Gastrocnemius medialis (tissue), 4 donors: ENCODE data around the gene SP3. TPM values are rescaled to one million over a fixed set of nuclear protein-coding genes. Genes with fewer than 3 reads are reported as not detected.

Source experiments
- ATAC-seq, 2 donors: fragments of 150-250 bp; one replicate each; pipeline ENCODE4 v1.9.1; 2016
- DNase-seq, 2 donors: peaks; one replicate each; pipeline ENCODE4 v3.0.0-alpha.2; 2019
- H3K27ac ChIP-seq, 4 donors: fragments of 200-600 bp; sonication (generic); 1 replicate in 1 of 4; 2 replicates in 3 of 4; pipeline ENCODE4 v1.5.1; 2016 to 2018; ENCODE audit warnings: mild to moderate bottlenecking in 2 of 4, moderate library complexity in 1 of 4
- H3K27me3 ChIP-seq, 3 donors: fragments of 200-600 bp; sonication (generic) in 2 of 3; 1 replicate in 1 of 3; 2 replicates in 2 of 3; pipeline versions ENCODE4 v1.5.1 to v1.6.0; 2016 to 2019; ENCODE audit warnings: mild to moderate bottlenecking in 1 of 3, moderate library complexity in 1 of 3
- H3K36me3 ChIP-seq, 2 donors: fragments of 200-600 bp; sonication (generic) in 1 of 2; one replicate each; pipeline ENCODE4 v1.5.1; 2017 to 2018
- H3K4me1 ChIP-seq, 2 donors: fragments of 200-600 bp; sonication (generic) in 1 of 2; one replicate each; pipeline ENCODE4 v1.5.1; 2016 to 2017; ENCODE audit warnings: mild to moderate bottlenecking in 2 of 2
- H3K4me3 ChIP-seq, 4 donors: fragments of 200-600 bp; sonication (generic) in 3 of 4; 1 replicate in 1 of 4; 2 replicates in 3 of 4; pipeline ENCODE4 v1.5.1; 2016 to 2019; ENCODE audit warnings: mild to moderate bottlenecking in 2 of 4
- H3K9me3 ChIP-seq, 3 donors: fragments of 200-600 bp; sonication (generic) in 2 of 3; 1 replicate in 1 of 3; 2 replicates in 2 of 3; pipeline ENCODE4 v1.5.1; 2016 to 2019
- POLR2A ChIP-seq, 2 donors: fragments of 450-650 bp; IDR thresholded peaks; one replicate each; pipeline ENCODE4 v1.6.1; 2017; ENCODE audit warnings: antibody characterized with exemption in 2 of 2, mild to moderate bottlenecking in 2 of 2, moderate library complexity in 2 of 2
- in situ Hi-C, 4 donors: fragments of 200-750 bp; cut with MboI; loops; one replicate each; pipeline versions ENCODE4 v1.15.0 to v1.8.0; 2017; ENCODE audit warnings: low sequenced_read_pairs in 4 of 4
- intact Hi-C: fragments of 100-400 bp; cut with DNase I; formaldehyde crosslinking; loops from one replicate; pipeline ENCODE4 v1.15.1; 2023; ENCODE audit warnings: low total_unique reads
- total RNA-seq, 4 donors: library from RNA; depleted of rRNA; stranded (reverse); fragments of >200 nt; gene quantifications; one replicate each; pipeline versions ENCODE4 v1.1.0 to v1.2.3, GENCODE V29; 2016
- TF ChIP-seq, protein P1 (sequence below), 5 experiments: fragments of 450-650 bp in 3 of 5; fragments of 200-600 bp in 2 of 5; sonication (generic) in 2 of 5; IDR thresholded peaks in 4 of 5; conservative IDR thresholded peaks in 1 of 5; 1 replicate in 4 of 5; 2 replicates in 1 of 5; pipeline ENCODE4 v1.5.1; 2016 to 2019; ENCODE audit warnings: antibody characterized with exemption in 5 of 5, mild to moderate bottlenecking in 3 of 5, moderate library complexity in 3 of 5

Gene SP3
- total RNA-seq, 4 donors from 2014 or later, result 47.9 to 68.9 (median 58.7) TPM

DNA sequence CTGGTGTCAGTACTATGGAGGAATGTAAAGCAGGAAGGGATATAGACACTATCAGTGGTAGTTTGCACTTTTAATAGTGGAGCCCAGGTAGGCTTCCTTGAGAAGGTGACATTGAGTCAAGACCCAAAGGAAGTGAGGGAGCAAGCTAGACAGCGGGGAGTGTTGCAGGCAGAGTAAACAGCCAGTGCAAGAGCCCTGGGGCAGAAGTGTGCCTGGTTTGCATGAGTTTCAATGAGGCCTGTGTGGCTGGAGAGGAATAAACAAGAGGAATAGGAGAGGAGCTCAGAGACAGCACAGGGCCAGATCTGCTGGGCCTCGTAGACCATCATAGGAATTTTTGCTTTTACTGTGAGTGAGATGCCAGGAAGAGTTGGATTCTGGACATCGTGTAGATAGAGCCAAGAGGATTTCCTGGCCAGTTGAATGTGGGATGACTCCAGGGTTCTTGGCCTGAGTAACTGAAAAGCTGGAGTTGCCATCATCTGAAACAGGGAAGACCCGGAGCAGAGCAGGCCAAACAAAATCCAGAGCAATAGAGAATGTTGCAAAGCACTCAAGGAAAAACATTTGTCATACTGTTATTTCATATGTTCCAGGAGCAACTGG lies 102.5 kb downstream of the SP3 start:
- DNase-seq (no peak), ATAC-seq (no peak)
- Histone ChIP-seq H3K9me3 (no peaks in the 10 kb centered on the region), H3K27me3 (no peaks in the 10 kb centered on the region), H3K4me1 (peaks cover 0 to 3% of the 10 kb centered on the region in 2 donors), H3K36me3 (no peaks in the 10 kb centered on the region), H3K27ac (no peak overlapping the region), H3K4me3 (no peak overlapping the region)
- no peak for TF ChIP-seq POLR2A (IDR thresholded peaks at IDR 0.05)
- TF ChIP-seq, protein P1, sequence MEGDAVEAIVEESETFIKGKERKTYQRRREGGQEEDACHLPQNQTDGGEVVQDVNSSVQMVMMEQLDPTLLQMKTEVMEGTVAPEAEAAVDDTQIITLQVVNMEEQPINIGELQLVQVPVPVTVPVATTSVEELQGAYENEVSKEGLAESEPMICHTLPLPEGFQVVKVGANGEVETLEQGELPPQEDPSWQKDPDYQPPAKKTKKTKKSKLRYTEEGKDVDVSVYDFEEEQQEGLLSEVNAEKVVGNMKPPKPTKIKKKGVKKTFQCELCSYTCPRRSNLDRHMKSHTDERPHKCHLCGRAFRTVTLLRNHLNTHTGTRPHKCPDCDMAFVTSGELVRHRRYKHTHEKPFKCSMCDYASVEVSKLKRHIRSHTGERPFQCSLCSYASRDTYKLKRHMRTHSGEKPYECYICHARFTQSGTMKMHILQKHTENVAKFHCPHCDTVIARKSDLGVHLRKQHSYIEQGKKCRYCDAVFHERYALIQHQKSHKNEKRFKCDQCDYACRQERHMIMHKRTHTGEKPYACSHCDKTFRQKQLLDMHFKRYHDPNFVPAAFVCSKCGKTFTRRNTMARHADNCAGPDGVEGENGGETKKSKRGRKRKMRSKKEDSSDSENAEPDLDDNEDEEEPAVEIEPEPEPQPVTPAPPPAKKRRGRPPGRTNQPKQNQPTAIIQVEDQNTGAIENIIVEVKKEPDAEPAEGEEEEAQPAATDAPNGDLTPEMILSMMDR (IDR thresholded peaks at IDR 0.05 in 4 of 5, conservative IDR thresholded peaks at IDR 0.05 in 1 of 5), result no peak
- in situ Hi-C loops (loop anchor here in 1 of 4 donors (25.0 kb wide), 1 partner anchor 450 kb away; no protein-coding TSS in a partner anchor), intact Hi-C loops (no loop called here)

DNA sequence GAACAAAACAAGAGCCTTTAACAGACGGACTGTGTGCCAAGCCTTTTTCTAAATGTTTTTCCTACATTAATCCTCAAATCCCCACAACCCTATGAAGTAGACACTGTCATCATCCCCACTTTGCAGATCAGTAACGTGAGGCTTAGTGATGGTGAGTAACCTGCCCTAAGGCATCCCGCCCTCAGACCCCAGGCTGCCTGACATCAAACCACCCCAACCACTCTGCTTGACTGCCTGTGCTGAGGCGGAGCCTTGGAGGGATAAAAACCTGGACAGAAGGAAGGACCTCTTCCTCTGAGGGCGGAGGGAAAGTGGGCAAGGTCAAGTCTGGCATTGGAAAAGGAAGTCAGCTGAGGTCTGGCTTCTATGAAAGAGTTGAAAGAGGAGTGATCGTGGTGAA lies 104.6 kb downstream of the SP3 start:
- Histone ChIP-seq H3K4me1 (peaks cover 0 to under 1% of the 10 kb centered on the region in 2 donors), H3K27me3 (no peaks in the 10 kb centered on the region), H3K9me3 (no peaks in the 10 kb centered on the region), H3K27ac (no peak overlapping the region), H3K4me3 (no peak overlapping the region), H3K36me3 (no peaks in the 10 kb centered on the region)
- DNase-seq (no peak), ATAC-seq (no peak)
- intact Hi-C loops (no loop called here), in situ Hi-C loops (loop anchor here in 1 of 4 donors (25.0 kb wide), 1 partner anchor 448 kb away; no protein-coding TSS in a partner anchor)
- TF ChIP-seq, protein P1 (IDR thresholded peaks at IDR 0.05 in 4 of 5, conservative IDR thresholded peaks at IDR 0.05 in 1 of 5), result no peak
- no peak for TF ChIP-seq POLR2A (IDR thresholded peaks at IDR 0.05)

DNA sequence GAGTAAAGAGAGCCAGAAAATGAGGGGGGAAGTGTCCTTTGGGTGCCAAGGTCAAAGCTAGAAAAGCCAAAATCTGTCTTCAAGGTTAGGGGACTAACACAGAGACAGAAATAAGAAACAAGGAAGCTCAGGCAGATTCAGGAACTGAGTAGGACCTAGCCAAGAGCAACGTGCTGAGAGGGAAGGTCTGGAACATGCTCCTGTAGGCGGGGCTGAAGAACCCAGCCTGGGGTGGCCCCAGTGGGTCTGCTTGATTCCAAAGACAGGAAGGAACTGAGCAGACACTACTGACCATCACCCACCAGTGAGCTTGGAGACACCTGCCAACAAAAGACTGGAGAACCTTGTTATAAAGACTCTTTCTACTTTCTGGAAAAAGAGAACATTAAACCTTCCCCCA lies 105.1 kb downstream of the SP3 start:
- intact Hi-C loops (no loop called here), in situ Hi-C loops (loop anchor here in 1 of 4 donors (25.0 kb wide), 1 partner anchor 448 kb away; no protein-coding TSS in a partner anchor)
- Histone ChIP-seq H3K27me3 (no peaks in the 10 kb centered on the region), H3K4me1 (peaks cover 0 to 5% of the 10 kb centered on the region in 2 donors), H3K27ac (no peak overlapping the region), H3K4me3 (no peak overlapping the region), H3K36me3 (no peaks in the 10 kb centered on the region), H3K9me3 (no peaks in the 10 kb centered on the region)
- TF ChIP-seq POLR2A (IDR thresholded peaks at IDR 0.05), result no peak
- TF ChIP-seq, protein P1 (IDR thresholded peaks at IDR 0.05 in 4 of 5, conservative IDR thresholded peaks at IDR 0.05 in 1 of 5), result no peak
- DNase-seq (no peak), ATAC-seq (no peak)

DNA sequence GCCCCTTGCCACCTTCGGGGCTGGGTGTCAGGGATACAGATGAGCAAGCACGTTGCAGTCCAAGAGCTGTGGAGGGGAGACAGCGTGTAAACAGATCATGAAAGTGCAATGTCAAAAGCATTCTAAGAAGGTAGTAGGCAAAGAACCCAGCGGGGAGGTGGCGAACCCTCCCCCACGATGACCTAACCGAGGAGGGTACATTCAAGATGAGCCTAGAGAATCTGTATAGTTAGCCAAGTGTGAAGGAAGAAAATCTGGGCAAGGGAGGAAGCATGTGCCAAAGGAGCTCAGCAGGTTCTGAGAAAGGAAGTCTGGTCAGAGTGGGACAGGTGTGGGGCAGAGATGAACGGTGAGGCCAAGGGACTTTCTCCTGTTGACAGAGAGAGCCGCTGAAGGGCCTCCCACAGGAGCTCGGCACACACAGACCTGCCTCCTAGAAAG lies 106.9 kb downstream of the SP3 start:
- no peaks in the 10 kb centered on the region for H3K36me3 ChIP-seq
- H3K4me1 ChIP-seq, result peaks cover 0 to 11% of the 10 kb centered on the region in 2 donors
- TF ChIP-seq, protein P1 (IDR thresholded peaks at IDR 0.05 in 4 of 5, conservative IDR thresholded peaks at IDR 0.05 in 1 of 5), result no peak
- no peak for TF ChIP-seq POLR2A (IDR thresholded peaks at IDR 0.05)
- intact Hi-C loops, result no loop called here
- H3K27me3 ChIP-seq, result no peaks in the 10 kb centered on the region
- in situ Hi-C loops, result loop anchor here in 1 of 4 donors (25.0 kb wide), 1 partner anchor 446 kb away; no protein-coding TSS in a partner anchor
- H3K4me3 ChIP-seq, result no peak overlapping the region
- ATAC-seq, result no peak
- no peaks in the 10 kb centered on the region for H3K9me3 ChIP-seq
- DNase-seq, result no peak
- no peak overlapping the region for H3K27ac ChIP-seq
